K562 (cell line): Measurements from ENCODE around the gene TCF25. TPM values are rescaled to one million over a fixed set of nuclear protein-coding genes. Genes with fewer than 3 reads are reported as not detected.
A peak's percentile ranks its signal among the peaks of the same experiment; 100 is the strongest.

ENCODE experiments used
- ATAC-seq: fragments of 200-7000 bp; cut with Tn5 transposase; 3 replicates; pipeline ENCODE4 v1.9.1; 2020; ENCODE audit warnings: moderate library complexity
- BruUV-seq: library from RNA; stranded (reverse); fragments of 400-500 nt; replicated peaks from 2 replicates; lab custom pipeline; 2021; lab: Mats Ljungman, UMichigan
- CTCF ChIA-PET: fragments of 300-600 bp; formaldehyde crosslinking; extraction: SDS; loops from one replicate; lab custom pipeline; 2021; ENCODE audit warnings: low intra/inter-chr PET ratio; lab: Yijun Ruan, JAX
- POLR2A ChIA-PET: fragments of 300-600, 350-650 bp; sonication (Branson Sonifier 250); formaldehyde crosslinking; extraction: SDS; loops from one replicate; lab custom pipeline; 2021; ENCODE audit warnings: antibody characterized with exemption, inconsistent platforms; lab: Yijun Ruan, JAX
- DNase-seq, 4 experiments: peaks; one replicate each; pipeline versions ENCODE4 v3.0.0 to v3.0.0-alpha.2; 2011 to 2018; ENCODE audit warnings: low spot score in 3 of 4, mixed read lengths in 3 of 4; ENCODE audit errors: extremely low read depth in 1 of 4
- FAIRE-seq: peaks from 2 replicates; lab custom pipeline; 2011; peaks lifted over from hg19 to GRCh38; lab: Jason Lieb, UNC
- H2AFZ ChIP-seq: 2 replicates; pipeline ENCODE4 v1.6.0; 2011; ENCODE audit warnings: low read depth, low read length, control low read depth, inconsistent platforms
- H3K27ac ChIP-seq: fragments of 200-600 bp; 3 replicates; pipeline ENCODE4 v1.8.0; 2011; ENCODE audit warnings: low read depth, mild to moderate bottlenecking, control low read depth, inconsistent platforms, low read length, moderate library complexity, mixed read lengths; ENCODE audit errors: extremely low read depth
- H3K27me3 ChIP-seq, 2 experiments: fragments of 300-600 bp in 1 of 2; 2 replicates in 1 of 2; 3 replicates in 1 of 2; pipeline versions ENCODE4 v1.6.0 to v1.8.0; 2011; ENCODE audit warnings: inconsistent platforms in 2 of 2, low read length in 2 of 2, mild to moderate bottlenecking in 1 of 2, mixed read lengths in 1 of 2, moderate library complexity in 1 of 2; ENCODE audit not compliant: control insufficient read depth in 2 of 2, insufficient read depth in 2 of 2
- H3K36me3 ChIP-seq: fragments of 300-600 bp; 3 replicates; pipeline ENCODE4 v1.8.0; 2011; ENCODE audit warnings: mild to moderate bottlenecking, low read length, inconsistent platforms; ENCODE audit not compliant: control insufficient read depth, insufficient read depth
- H3K4me1 ChIP-seq, 2 experiments: fragments of 200-600 bp in 1 of 2; replicated peaks in 1 of 2; 2 replicates in 1 of 2; 3 replicates in 1 of 2; pipeline versions ENCODE4 v1.5.1 to v1.8.0; 2011; ENCODE audit warnings: inconsistent platforms in 2 of 2, low read length in 2 of 2, mild to moderate bottlenecking in 1 of 2, mixed read lengths in 1 of 2, moderate library complexity in 1 of 2; ENCODE audit not compliant: control insufficient read depth in 2 of 2, insufficient read depth in 2 of 2
- H3K4me2 ChIP-seq: 2 replicates; pipeline ENCODE4 v1.6.1; 2011; ENCODE audit warnings: low read length, control low read depth, inconsistent platforms, mixed read lengths; ENCODE audit not compliant: insufficient read depth
- H3K4me3 ChIP-seq: fragments of 200-600 bp; sonication (generic), shearing (Covaris generic); 2 replicates; pipeline ENCODE4 v1.5.1; 2016; ENCODE audit warnings: control low read depth, inconsistent platforms
- H3K79me2 ChIP-seq: fragments of 200-600 bp; 3 replicates; pipeline ENCODE4 v1.8.0; 2011; ENCODE audit warnings: low read length, inconsistent platforms; ENCODE audit not compliant: control insufficient read depth, insufficient read depth
- H3K9ac ChIP-seq, 2 experiments: 2 replicates each; pipeline versions ENCODE4 v1.6.0 to v1.6.1; 2011; ENCODE audit warnings: low read depth in 2 of 2, low read length in 2 of 2, control low read depth in 1 of 2, inconsistent platforms in 1 of 2, mild to moderate bottlenecking in 1 of 2, mixed read lengths in 1 of 2; ENCODE audit not compliant: insufficient read depth in 1 of 2
- H3K9me1 ChIP-seq: one replicate; pipeline ENCODE4 v1.6.0; 2011; ENCODE audit warnings: inconsistent platforms, mild to moderate bottlenecking, low read length, moderate library complexity; ENCODE audit not compliant: control insufficient read depth, insufficient read depth
- H3K9me3 ChIP-seq: replicated peaks from 2 replicates; pipeline ENCODE4 v1.5.1; 2011; ENCODE audit warnings: low read depth, low read length, inconsistent platforms; ENCODE audit not compliant: control insufficient read depth, insufficient read depth
- H4K20me1 ChIP-seq: replicated peaks from 2 replicates; pipeline ENCODE4 v1.6.1; 2011; ENCODE audit warnings: low read length, inconsistent platforms, mixed read lengths; ENCODE audit not compliant: control insufficient read depth, insufficient read depth
- BCOR ChIP-seq: fragments of 450-650 bp; IDR thresholded peaks from 2 replicates; pipeline ENCODE4 v1.6.1; 2016
- KDM5B ChIP-seq: fragments of 200-600 bp; sonication (generic); IDR thresholded peaks from 2 replicates; pipeline ENCODE4 v1.6.1; 2012; ENCODE audit warnings: low read depth, mild to moderate bottlenecking, moderate library complexity, low read length, control low read depth, inconsistent platforms; ENCODE audit not compliant: insufficient replicate concordance
- RBM25 ChIP-seq: fragments of 200-400 bp; formaldehyde crosslinking; IDR thresholded peaks from 2 replicates; pipeline ENCODE4 v1.6.1; 2018; ENCODE audit warnings: low read length, low read depth, moderate library complexity; ENCODE audit not compliant: severe bottlenecking
- ZFP36 ChIP-seq: fragments of 150-350 bp; IDR thresholded peaks from 2 replicates; pipeline ENCODE4 v1.6.1; 2018; ENCODE audit warnings: low read length, low read depth; ENCODE audit not compliant: partially characterized antibody
- ZNF431 ChIP-seq: sonication (generic); formaldehyde crosslinking; IDR thresholded peaks from 2 replicates; pipeline ENCODE4 v1.8.0; 2022; ENCODE audit warnings: mild to moderate bottlenecking, missing genetic modification reagents
- ZNF785 ChIP-seq: fragments of 250-450 bp; sonication (Bioruptor Pico); IDR thresholded peaks from 2 replicates; pipeline ENCODE4 v1.4.0; 2020; ENCODE audit warnings: mild to moderate bottlenecking
- WGBS: fragments of 100-300 bp; shearing (Covaris generic); methylation state at CpG from one replicate; pipeline ENCODE4 v1.1.6; 2016; ENCODE audit warnings: low coverage, mixed read lengths; ENCODE audit not compliant: insufficient coverage; ENCODE audit errors: missing lambda C conversion rate; 5-methylcytosine and 5-hydroxymethylcytosine counted together
- in situ Hi-C: fragments of 300-500 bp; cut with MboI; formaldehyde crosslinking; loops from 4 replicates; pipeline ENCODE4 v1.15.0; 2018; ENCODE audit warnings: inconsistent platforms, mixed read lengths
- intact Hi-C: fragments of 100-400 bp; cut with micrococcal nuclease; formaldehyde crosslinking; loops from 2 replicates; pipeline ENCODE4 v1.14.2; 2022
- polyA plus RNA-seq, 8 experiments: library from polyadenylated mRNA; depleted of rRNA in 4 of 8; stranded (reverse) in 5 of 8; unstranded in 3 of 8; fragments of >200 nt; fragmentation: Nextera tagmentation in 2 of 8; fragmentation: Illumina TruSeq in 1 of 8; extraction: Ambion mirVana in 2 of 8; extraction: Trizol in 1 of 8; gene quantifications; 2 replicates each; pipeline versions ENCODE4 v1.2.1 to v1.2.3, GENCODE V29; 2011 to 2014; ENCODE audit warnings: inconsistent platforms in 1 of 8, missing spikeins in 1 of 8
- total RNA-seq, 7 experiments: library from RNA; depleted of rRNA in 6 of 7; stranded (reverse); fragments of >200 nt in 6 of 7; fragmentation: Illumina TruSeq in 2 of 7; extraction: Trizol in 2 of 7; gene quantifications; 2 replicates each; pipeline versions ENCODE4 v1.2.1 to v1.2.3, GENCODE V29; 2011 to 2021; ENCODE audit warnings: low replicate concordance in 1 of 7

TCF25 gene
- total and polyA plus RNA-seq, 9 of the 15 experiments (the other 6 are each of a cell fraction or from before 2014, with no cell fraction given), result 9.0 to 154 (median 83.8) TPM

- WGBS, result 91% methylated on average over 9 of the region's 9 CpGs
- Histone ChIP-seq H3K27me3 (no peaks in the 10 kb centered on the region), H3K79me2 (peaks cover 37% of the 10 kb centered on the region), H4K20me1 (peaks cover 7% of the 10 kb centered on the region), H3K36me3 (peaks cover 22% of the 10 kb centered on the region; the same call in 2 of the 3 replicates), H3K4me3 (no peak overlapping the region), H3K4me1 (peaks cover 11 to 34% of the 10 kb centered on the region in 2 experiments), H3K9ac (peak overlapping the region in 1 of 2 experiments; percentile 74; a peak in 1 of 4 replicates), H3K9me3 (peaks cover 7% of the 10 kb centered on the region), H3K4me2 (no peak overlapping the region), H3K27ac (no peak overlapping the region), H2AFZ (no peak overlapping the region), H3K9me1 (no peaks in the 10 kb centered on the region)
- ChIA-PET CTCF (no interaction called here), POLR2A (interaction anchor here (2.6 to 2.9 kb wide), 2 partner anchors 11 to 167 kb away, joined by 8 to 25 read pairs; no protein-coding TSS in a partner anchor)
- TF ChIP-seq RBM25 (peak; percentile 45), KDM5B (peak; percentile 42), ZNF785 (CRISPR knock-in tag) (no peak), ZFP36 (peak; percentile 61), ZNF431 (CRISPR knock-in tag) (no peak), BCOR (peak; percentile 58; the same call in 1 of the 2 replicates)
- ATAC-seq, result no peak
- no TSS peak for BruUV-seq
- DNase-seq, result no peak
- in situ Hi-C loops (loop anchor here (5.0 kb wide), 1 partner anchor 65 kb away; no protein-coding TSS in a partner anchor), intact Hi-C loops (no loop called here)
- peak; percentile 67 for FAIRE-seq
Measured at GRCh38 chr16:89871895-89872294, 1.5 kb upstream of the TCF25 start.
